ENCODE measurements around the gene CYTL1. TPM values are rescaled to one million over a fixed set of nuclear protein-coding genes. Genes with fewer than 3 reads are reported as not detected.

The CYTL1 gene
- total and polyA plus RNA-seq, 2 of the 4 experiments (the other 2 are of a cell fraction) = 1.3 to 7.4 TPM

DNA sequence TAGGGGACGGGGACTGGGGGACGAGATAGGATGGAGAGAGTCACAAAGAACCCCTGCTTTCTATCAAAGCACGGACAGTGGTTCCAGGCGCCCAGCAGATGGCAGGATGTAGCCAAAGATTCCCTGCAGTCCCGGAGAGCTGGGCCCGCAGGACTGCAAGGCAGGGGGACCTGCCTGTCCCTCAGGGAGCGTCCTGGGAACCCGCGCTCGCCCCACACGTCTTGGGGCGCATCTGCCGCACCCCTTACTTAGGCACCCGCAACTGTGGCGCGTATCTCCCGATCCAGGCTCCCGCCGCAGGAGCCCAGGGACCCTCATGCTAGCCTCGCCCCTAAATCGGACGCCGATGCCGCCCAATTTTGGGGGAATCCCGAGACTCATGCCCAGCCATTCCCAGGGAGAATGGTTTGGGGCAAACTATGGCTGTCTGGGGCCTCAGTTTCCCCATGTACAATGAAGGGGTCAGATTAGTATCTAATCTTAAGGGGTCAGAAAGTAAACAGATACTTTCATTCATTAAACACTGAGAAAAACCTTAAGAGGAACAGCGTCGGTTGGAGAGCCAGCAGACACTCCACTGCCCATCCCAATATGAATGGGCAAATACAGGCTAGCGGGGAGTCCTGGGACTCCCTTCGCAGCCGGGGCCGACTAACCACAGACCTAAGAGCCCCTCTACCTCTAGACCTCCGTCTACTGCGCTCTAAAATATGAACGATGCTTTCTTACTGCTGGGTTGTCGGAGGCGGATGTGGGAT lies 31.4 kb upstream of the CYTL1 start (continued):
- TF ChIP-seq POLR2A (IDR thresholded peaks at IDR 0.05; ENCODE audit: low read depth, low read length) (peak; percentile 6; the same call in 1 of the 2 replicates), BHLHE40 (IDR thresholded peaks at IDR 0.05; ENCODE audit: low read depth, low read length) (no peak), MXI1 (IDR thresholded peaks at IDR 0.05; ENCODE audit: borderline replicate concordance, low read depth, low read length) (no peak)

DNA sequence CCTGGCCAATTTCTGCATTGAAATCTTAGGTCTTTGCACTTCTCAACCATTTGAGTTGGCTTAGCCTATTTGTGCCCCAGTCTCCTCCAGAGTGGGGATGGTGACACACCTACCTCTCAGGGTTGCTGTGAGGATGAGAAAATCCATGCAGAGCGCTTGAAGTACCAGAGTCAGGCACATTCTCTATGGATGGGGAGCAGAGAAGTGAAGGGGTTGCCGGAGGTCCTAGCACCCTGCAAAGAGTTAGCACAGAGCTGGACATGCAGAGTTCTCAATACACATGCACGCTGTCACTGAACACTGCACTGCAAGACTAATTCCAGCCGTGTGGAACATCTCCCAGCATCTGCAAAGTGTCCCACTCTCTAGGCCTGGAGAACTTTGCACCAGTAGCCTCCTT lies 29.5 kb upstream of the CYTL1 start:
- ATAC-seq (ENCODE audit: low read depth) = no peak
- Histone ChIP-seq H2AK9ac (replicated peaks; ENCODE audit: low read depth, low read length, poor library complexity) (no peak overlapping the region), H2AK5ac (ENCODE audit: low read depth, low read length) (no peak overlapping the region), H3K4ac (ENCODE audit: low read depth, low read length) (no peak overlapping the region), H3K56ac (ENCODE audit: extremely low read depth, insufficient read depth, low read length) (no peak overlapping the region), H3K79me1 (ENCODE audit: low read depth in 1 of 2, low read length in 2 of 2) (peaks cover 0 to 6% of the 10 kb centered on the region in 2 experiments; a peak in 2 of 4 replicates), H3K18ac (ENCODE audit: low read depth, low read length) (no peak overlapping the region), H3K27ac (ENCODE audit: insufficient read depth, low read length) (no peak overlapping the region), H3K9me1 (ENCODE audit: insufficient read depth, low read length) (no peaks in the 10 kb centered on the region; the same call in 1 of the 2 replicates), H4K8ac (ENCODE audit: low read depth in 2 of 2, low read length in 2 of 2) (no peak overlapping the region), H3K9ac (ENCODE audit: low read depth, low read length) (no peak overlapping the region), H2AFZ (replicated peaks; ENCODE audit: low read length, poor library complexity) (no peak overlapping the region), H3K14ac (replicated peaks; ENCODE audit: low read depth, low read length) (no peak overlapping the region), H3K23ac (ENCODE audit: low read depth, low read length) (no peak overlapping the region), H3K36me3 (ENCODE audit: control insufficient read depth, insufficient read depth, low read length) (no peaks in the 10 kb centered on the region), H2BK15ac (ENCODE audit: low read depth, low read length) (no peak overlapping the region), H3K27me3 (ENCODE audit: control insufficient read depth, insufficient read depth, low read length) (no peaks in the 10 kb centered on the region; the same call in none of the 2 replicates), H3K4me3 (ENCODE audit: insufficient read depth, low read depth, low read length) (no peak overlapping the region), H2BK5ac (ENCODE audit: low read depth, low read length, poor library complexity, severe bottlenecking) (no peak overlapping the region), H3K9me3 (ENCODE audit: control insufficient read depth, insufficient read depth, low read length) (no peaks in the 10 kb centered on the region), H4K5ac (ENCODE audit: low read depth, low read length) (no peak overlapping the region), H2BK20ac (ENCODE audit: low read depth, low read length) (peak overlapping the region; percentile 1; the same call in 1 of the 2 replicates), H4K91ac (ENCODE audit: insufficient read depth, low read depth, low read length) (no peak overlapping the region), H2BK120ac (ENCODE audit: low read depth, low read length) (no peak overlapping the region), H3K4me2 (ENCODE audit: low read depth, low read length) (no peak overlapping the region), H4K20me1 (ENCODE audit: insufficient read depth, low read length) (no peaks in the 10 kb centered on the region; the same call in 1 of the 2 replicates), H3K4me1 (ENCODE audit: control insufficient read depth, insufficient read depth, low read length) (peaks cover 4% of the 10 kb centered on the region; the same call in 1 of the 2 replicates)
- POLR2A ChIA-PET (ENCODE audit: unreplicated experiment) = no interaction called here
- in situ Hi-C loops (cut with MboI; ENCODE audit: low sequenced_read_pairs) = loop anchor here (10.0 kb wide), 1 partner anchor 746 kb away; no protein-coding TSS in a partner anchor
- intact Hi-C loops (cut with micrococcal nuclease) = no loop called here
- dilution Hi-C loops (cut with HindIII; ENCODE audit: low sequenced_read_pairs, unreplicated experiment) = no loop called here
- CTCF ChIA-PET = no interaction called here
- no TSS peak for BruUV-seq (replicated peaks)
- DNase-seq = no peak
- 80% methylated on average over 1 of the region's 4 CpGs; no CpG with 5 or more reads in 1 of the 2 experiments for WGBS, 2 experiments (ENCODE audit: extremely low coverage in 2 of 2, insufficient read length in 1 of 2)
- TF ChIP-seq, protein P1, sequence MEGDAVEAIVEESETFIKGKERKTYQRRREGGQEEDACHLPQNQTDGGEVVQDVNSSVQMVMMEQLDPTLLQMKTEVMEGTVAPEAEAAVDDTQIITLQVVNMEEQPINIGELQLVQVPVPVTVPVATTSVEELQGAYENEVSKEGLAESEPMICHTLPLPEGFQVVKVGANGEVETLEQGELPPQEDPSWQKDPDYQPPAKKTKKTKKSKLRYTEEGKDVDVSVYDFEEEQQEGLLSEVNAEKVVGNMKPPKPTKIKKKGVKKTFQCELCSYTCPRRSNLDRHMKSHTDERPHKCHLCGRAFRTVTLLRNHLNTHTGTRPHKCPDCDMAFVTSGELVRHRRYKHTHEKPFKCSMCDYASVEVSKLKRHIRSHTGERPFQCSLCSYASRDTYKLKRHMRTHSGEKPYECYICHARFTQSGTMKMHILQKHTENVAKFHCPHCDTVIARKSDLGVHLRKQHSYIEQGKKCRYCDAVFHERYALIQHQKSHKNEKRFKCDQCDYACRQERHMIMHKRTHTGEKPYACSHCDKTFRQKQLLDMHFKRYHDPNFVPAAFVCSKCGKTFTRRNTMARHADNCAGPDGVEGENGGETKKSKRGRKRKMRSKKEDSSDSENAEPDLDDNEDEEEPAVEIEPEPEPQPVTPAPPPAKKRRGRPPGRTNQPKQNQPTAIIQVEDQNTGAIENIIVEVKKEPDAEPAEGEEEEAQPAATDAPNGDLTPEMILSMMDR (conservative IDR thresholded peaks at IDR 0.05; ENCODE audit: low read depth, low read length) = no peak
- no peak for TF ChIP-seq RFX5 (IDR thresholded peaks at IDR 0.05; ENCODE audit: low read depth, low read length)
- TF ChIP-seq, protein P2, sequence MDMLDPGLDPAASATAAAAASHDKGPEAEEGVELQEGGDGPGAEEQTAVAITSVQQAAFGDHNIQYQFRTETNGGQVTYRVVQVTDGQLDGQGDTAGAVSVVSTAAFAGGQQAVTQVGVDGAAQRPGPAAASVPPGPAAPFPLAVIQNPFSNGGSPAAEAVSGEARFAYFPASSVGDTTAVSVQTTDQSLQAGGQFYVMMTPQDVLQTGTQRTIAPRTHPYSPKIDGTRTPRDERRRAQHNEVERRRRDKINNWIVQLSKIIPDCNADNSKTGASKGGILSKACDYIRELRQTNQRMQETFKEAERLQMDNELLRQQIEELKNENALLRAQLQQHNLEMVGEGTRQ (IDR thresholded peaks at IDR 0.05; ENCODE audit: low read depth, low read length) = no peak
- TF ChIP-seq SMC3 (IDR thresholded peaks at IDR 0.05; ENCODE audit: low read depth, low read length) = no peak
- no peak for TF ChIP-seq CHD1 (IDR thresholded peaks at IDR 0.05; ENCODE audit: low read depth, low read length)
- TF ChIP-seq POLR2A (IDR thresholded peaks at IDR 0.05; ENCODE audit: low read depth, low read length) = no peak
- no peak for TF ChIP-seq MAFK (IDR thresholded peaks at IDR 0.05; ENCODE audit: low read depth, low read length)
- TF ChIP-seq MAZ (IDR thresholded peaks at IDR 0.05; ENCODE audit: borderline replicate concordance, low read depth, low read length) = no peak
- TF ChIP-seq RAD21 (IDR thresholded peaks at IDR 0.05; ENCODE audit: low read length) = no peak
- no peak for TF ChIP-seq CEBPB (IDR thresholded peaks at IDR 0.05; ENCODE audit: low read depth, low read length)
- TF ChIP-seq FOS (IDR thresholded peaks at IDR 0.05; ENCODE audit: low read depth, low read length) = no peak
- no peak for TF ChIP-seq NFE2L2 (IDR thresholded peaks at IDR 0.05; ENCODE audit: low read depth, low read length)
